Ascending aorta (tissue), 2 donors: Measurements from ENCODE around the gene CDYL. TPM values are rescaled to one million over a fixed set of nuclear protein-coding genes. Genes with fewer than 3 reads are reported as not detected.

ENCODE experiments used
- DNase-seq, 2 donors: peaks; one replicate each; pipeline ENCODE4 v3.0.0-alpha.2; 2019; ENCODE audit warnings: low spot score in 2 of 2
- H3K27ac ChIP-seq, 2 donors: fragments of 200-600 bp; sonication (generic); one replicate each; pipeline ENCODE4 v1.5.1; 2016 to 2017; ENCODE audit warnings: mild to moderate bottlenecking in 1 of 2
- H3K27me3 ChIP-seq: fragments of 200-600 bp; sonication (generic); one replicate; pipeline ENCODE4 v1.5.1; 2017
- H3K36me3 ChIP-seq, 2 donors: fragments of 200-600 bp; sonication (generic); one replicate each; pipeline ENCODE4 v1.5.1; 2016
- H3K4me1 ChIP-seq, 2 donors: fragments of 200-600 bp; sonication (generic); one replicate each; pipeline ENCODE4 v1.5.1; 2016 to 2017; ENCODE audit warnings: mild to moderate bottlenecking in 1 of 2
- H3K4me3 ChIP-seq, 2 donors: fragments of 200-600 bp; sonication (generic); one replicate each; pipeline ENCODE4 v1.5.1; 2016 to 2017; ENCODE audit warnings: mild to moderate bottlenecking in 1 of 2
- H3K9me3 ChIP-seq, 2 donors: fragments of 200-600 bp; sonication (generic); one replicate each; pipeline ENCODE4 v1.5.1; 2016
- intact Hi-C: fragments of 100-400 bp; cut with DNase I; formaldehyde crosslinking; loops from one replicate; pipeline ENCODE4 v1.15.1; 2023
- total RNA-seq: library from RNA; depleted of rRNA; stranded (reverse); fragments of >200 nt; gene quantifications from one replicate; pipeline ENCODE4 v1.1.0, GENCODE V29; 2016
- TF ChIP-seq, protein P1 (sequence below), 3 experiments: fragments of 200-600 bp in 2 of 3; fragments of 450-650 bp in 1 of 3; sonication (generic) in 2 of 3; IDR thresholded peaks; one replicate each; pipeline ENCODE4 v1.5.1; 2016 to 2019; ENCODE audit warnings: antibody characterized with exemption in 3 of 3, mild to moderate bottlenecking in 1 of 3, moderate library complexity in 1 of 3

The CDYL gene
- total RNA-seq, 1 donor from 2014 or later, result 73.7 TPM

GRCh38 chr6:4788953-4789584, 12.9 kb downstream of the CDYL start:
- Histone ChIP-seq H3K4me1 (no peaks in the 10 kb centered on the region), H3K9me3 (no peaks in the 10 kb centered on the region), H3K36me3 (no peaks in the 10 kb centered on the region), H3K27me3 (no peaks in the 10 kb centered on the region), H3K27ac (no peak overlapping the region), H3K4me3 (no peak overlapping the region)
- TF ChIP-seq, protein P1, sequence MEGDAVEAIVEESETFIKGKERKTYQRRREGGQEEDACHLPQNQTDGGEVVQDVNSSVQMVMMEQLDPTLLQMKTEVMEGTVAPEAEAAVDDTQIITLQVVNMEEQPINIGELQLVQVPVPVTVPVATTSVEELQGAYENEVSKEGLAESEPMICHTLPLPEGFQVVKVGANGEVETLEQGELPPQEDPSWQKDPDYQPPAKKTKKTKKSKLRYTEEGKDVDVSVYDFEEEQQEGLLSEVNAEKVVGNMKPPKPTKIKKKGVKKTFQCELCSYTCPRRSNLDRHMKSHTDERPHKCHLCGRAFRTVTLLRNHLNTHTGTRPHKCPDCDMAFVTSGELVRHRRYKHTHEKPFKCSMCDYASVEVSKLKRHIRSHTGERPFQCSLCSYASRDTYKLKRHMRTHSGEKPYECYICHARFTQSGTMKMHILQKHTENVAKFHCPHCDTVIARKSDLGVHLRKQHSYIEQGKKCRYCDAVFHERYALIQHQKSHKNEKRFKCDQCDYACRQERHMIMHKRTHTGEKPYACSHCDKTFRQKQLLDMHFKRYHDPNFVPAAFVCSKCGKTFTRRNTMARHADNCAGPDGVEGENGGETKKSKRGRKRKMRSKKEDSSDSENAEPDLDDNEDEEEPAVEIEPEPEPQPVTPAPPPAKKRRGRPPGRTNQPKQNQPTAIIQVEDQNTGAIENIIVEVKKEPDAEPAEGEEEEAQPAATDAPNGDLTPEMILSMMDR (IDR thresholded peaks at IDR 0.05), result no peak
- intact Hi-C loops, result no loop called here
- DNase-seq, result no peak

- no peak overlapping the region for H3K27ac ChIP-seq
- no peak for DNase-seq
- no peaks in the 10 kb centered on the region for H3K9me3 ChIP-seq
- TF ChIP-seq, protein P1 (IDR thresholded peaks at IDR 0.05), result no peak
- no peaks in the 10 kb centered on the region for H3K4me1 ChIP-seq
- no peak overlapping the region for H3K4me3 ChIP-seq
- H3K36me3 ChIP-seq, result no peaks in the 10 kb centered on the region
- intact Hi-C loops, result no loop called here
- no peaks in the 10 kb centered on the region for H3K27me3 ChIP-seq
These were observed 14.1 kb downstream of the CDYL start for GRCh38 chr6:4790158-4790899.

GRCh38 chr6:4794140-4794707, 18.0 kb downstream of the CDYL start:
- H3K4me3 ChIP-seq, result no peak overlapping the region
- TF ChIP-seq, protein P1 (IDR thresholded peaks at IDR 0.05), result no peak
- no peaks in the 10 kb centered on the region for H3K27me3 ChIP-seq
- no peak for DNase-seq
- H3K9me3 ChIP-seq, result peaks cover 0 to 4% of the 10 kb centered on the region in 2 donors
- intact Hi-C loops, result no loop called here
- no peaks in the 10 kb centered on the region for H3K36me3 ChIP-seq
- no peaks in the 10 kb centered on the region for H3K4me1 ChIP-seq
- no peak overlapping the region for H3K27ac ChIP-seq

DNA sequence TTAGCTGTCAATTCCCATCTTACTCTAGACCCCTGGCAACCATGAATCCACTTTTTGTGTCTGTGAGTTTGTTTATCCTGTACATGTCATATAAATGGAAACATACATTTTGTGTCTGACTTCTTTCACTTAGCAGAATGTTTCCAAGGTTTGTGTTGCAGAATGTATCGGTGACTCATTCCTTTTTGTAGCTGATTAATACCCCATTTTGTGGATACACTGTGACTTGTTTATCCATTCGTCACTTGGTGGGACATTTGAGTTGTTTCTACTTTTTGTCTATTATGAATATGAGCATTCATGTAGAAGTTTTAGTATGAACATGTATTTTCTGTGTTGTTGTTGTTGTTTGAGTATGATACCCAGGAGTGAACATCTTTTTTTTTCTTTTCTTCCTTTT, 21.4 kb downstream of the CDYL start:
- no peaks in the 10 kb centered on the region for H3K36me3 ChIP-seq

DNA sequence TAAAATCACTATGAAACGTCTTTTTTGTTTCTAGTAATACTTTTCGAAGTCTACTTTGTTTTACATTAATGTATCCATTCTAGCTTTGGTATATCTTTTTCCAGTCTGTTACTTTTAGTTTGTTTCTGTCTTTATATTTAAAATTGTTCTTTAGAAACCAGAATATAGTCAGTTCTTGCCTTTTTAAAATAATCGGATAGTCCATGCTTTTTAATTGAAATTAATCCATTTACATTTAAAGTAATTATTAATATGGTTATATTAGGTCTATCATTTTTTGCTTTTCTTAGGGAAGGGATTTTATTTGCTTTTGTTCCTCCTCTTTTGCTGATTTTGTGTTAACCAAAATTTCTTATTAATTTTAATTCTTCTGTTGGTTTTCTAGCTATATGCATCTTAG, 23.7 kb downstream of the CDYL start:
- intact Hi-C loops, result no loop called here
- Histone ChIP-seq H3K9me3 (peaks cover 0 to 17% of the 10 kb centered on the region in 2 donors), H3K4me3 (no peak overlapping the region), H3K27ac (no peak overlapping the region), H3K4me1 (peaks cover 0 to 4% of the 10 kb centered on the region in 2 donors), H3K27me3 (no peaks in the 10 kb centered on the region), H3K36me3 (no peaks in the 10 kb centered on the region)
- TF ChIP-seq, protein P1 (IDR thresholded peaks at IDR 0.05), result no peak
- no peak for DNase-seq

More for the DNA sequence above, 21.4 kb downstream of the CDYL start:
- DNase-seq, result no peak
- H3K27me3 ChIP-seq, result no peaks in the 10 kb centered on the region
- H3K4me3 ChIP-seq, result no peak overlapping the region
- peaks cover 0 to 17% of the 10 kb centered on the region in 2 donors for H3K9me3 ChIP-seq
- intact Hi-C loops, result no loop called here
- TF ChIP-seq, protein P1 (IDR thresholded peaks at IDR 0.05), result no peak
- H3K4me1 ChIP-seq, result no peaks in the 10 kb centered on the region
- no peak overlapping the region for H3K27ac ChIP-seq
